Measurements from ENCODE around the gene LRRC71.
A peak's percentile ranks its signal among the peaks of the same experiment; 100 is the strongest.

Gene LRRC71

GRCh38 chr1:156920233-156921052, at the start of gene LRRC71:
TSS of gene LRRC71 (plus strand) at chr1:156920632. CDS start at chr1:156920804, 172 bp downstream.
- DNase-seq (ENCODE audit: low spot score), result no peak

GRCh38 chr1:156873659-156874058, 46.8 kb upstream of the LRRC71 start:
- no peak for DNase-seq (ENCODE audit: low spot score)

GRCh38 chr1:156874142-156874541, 46.3 kb upstream of the LRRC71 start:
- no peak for DNase-seq (ENCODE audit: low spot score)

- no peak for DNase-seq (ENCODE audit: low spot score)
Observed at GRCh38 chr1:156874572-156875340, 45.7 kb upstream of the LRRC71 start.

GRCh38 chr1:156875341-156875615, 45.2 kb upstream of the LRRC71 start:
- DNase-seq (ENCODE audit: low spot score), result no peak

GRCh38 chr1:156876281-156876680, 44.2 kb upstream of the LRRC71 start:
- DNase-seq (ENCODE audit: low spot score), result no peak

- DNase-seq (ENCODE audit: low spot score), result peak; percentile 9
Observed at GRCh38 chr1:156877433-156878170, 42.8 kb upstream of the LRRC71 start.

- DNase-seq (ENCODE audit: low spot score), result no peak
Observed at GRCh38 chr1:156879876-156880275, 40.6 kb upstream of the LRRC71 start.

- no peak for DNase-seq (ENCODE audit: low spot score)
Observed at GRCh38 chr1:156880473-156880872, 40.0 kb upstream of the LRRC71 start.

- DNase-seq (ENCODE audit: low spot score), result no peak
Observed at GRCh38 chr1:156881101-156881500, 39.3 kb upstream of the LRRC71 start.

- no peak for DNase-seq (ENCODE audit: low spot score)
Observed at GRCh38 chr1:156881663-156882062, 38.8 kb upstream of the LRRC71 start.

- no peak for DNase-seq (ENCODE audit: low spot score)
Observed at GRCh38 chr1:156882543-156882942, 37.9 kb upstream of the LRRC71 start.

- DNase-seq (ENCODE audit: low spot score), result no peak
Observed at GRCh38 chr1:156883919-156884318, 36.5 kb upstream of the LRRC71 start.

GRCh38 chr1:156884560-156885184, 35.8 kb upstream of the LRRC71 start:
- DNase-seq (ENCODE audit: low spot score), result no peak

GRCh38 chr1:156885314-156885713, 35.1 kb upstream of the LRRC71 start:
- no peak for DNase-seq (ENCODE audit: low spot score)

- no peak for DNase-seq (ENCODE audit: low spot score)
Observed at GRCh38 chr1:156885880-156886355, 34.5 kb upstream of the LRRC71 start.

- DNase-seq (ENCODE audit: low spot score), result no peak
Observed at GRCh38 chr1:156886583-156887281, 33.7 kb upstream of the LRRC71 start.

GRCh38 chr1:156887317-156887716, 33.1 kb upstream of the LRRC71 start:
- DNase-seq (ENCODE audit: low spot score), result no peak

- DNase-seq (ENCODE audit: low spot score), result no peak
Observed at GRCh38 chr1:156887734-156888133, 32.7 kb upstream of the LRRC71 start.

GRCh38 chr1:156889802-156890580, 30.4 kb upstream of the LRRC71 start:
- DNase-seq (ENCODE audit: low spot score), result peak; percentile 81

All from RKO (cell line).